OCI-LY7 (cell line): ENCODE results near the gene TMTC2. TPM values are rescaled to one million over a fixed set of nuclear protein-coding genes. Genes with fewer than 3 reads are reported as not detected.

Source experiments
- BruUV-seq: library from RNA; stranded (reverse); fragments of 400-500 nt; replicated peaks from 2 replicates; lab custom pipeline; 2021; lab: Mats Ljungman, UMichigan
- CTCF ChIA-PET: fragments of 300-600 bp; sonication (Branson Sonifier 250); formaldehyde crosslinking; loops from one replicate; lab custom pipeline; 2022; ENCODE audit warnings: antibody characterized with exemption; ENCODE audit not compliant: unreplicated experiment; lab: Charles Lee
- POLR2A ChIA-PET: fragments of 300-600 bp; sonication (Branson Sonifier 250); formaldehyde crosslinking; loops from one replicate; lab custom pipeline; 2022; ENCODE audit warnings: antibody characterized with exemption; lab: Charles Lee
- DNase-seq: peaks from one replicate; pipeline ENCODE4 v3.0.0-alpha.2; 2015; ENCODE audit warnings: low spot score
- H2AFZ ChIP-seq: fragments of 200-600 bp; sonication (generic), shearing (Covaris generic); 2 replicates; pipeline ENCODE4 v1.6.1; 2014; ENCODE audit warnings: mild to moderate bottlenecking, antibody characterized with exemption, low read length, moderate library complexity
- H3K27ac ChIP-seq: fragments of 200-600 bp; sonication (generic); 2 replicates; pipeline ENCODE4 v1.5.1; 2014; ENCODE audit warnings: mixed run types, low read depth, mild to moderate bottlenecking, moderate library complexity, low read length, inconsistent platforms; ENCODE audit not compliant: poor library complexity, severe bottlenecking
- H3K36me3 ChIP-seq: fragments of 200-600 bp; sonication (generic); 2 replicates; pipeline ENCODE4 v1.6.1; 2014; ENCODE audit warnings: mild to moderate bottlenecking, antibody characterized with exemption, low read length, moderate library complexity, mixed read lengths; ENCODE audit not compliant: insufficient read depth
- H3K4me1 ChIP-seq: fragments of 200-600 bp; sonication (generic); 2 replicates; pipeline ENCODE4 v1.5.1; 2014; ENCODE audit warnings: mild to moderate bottlenecking, low read length; ENCODE audit not compliant: insufficient read depth, poor library complexity, severe bottlenecking
- H3K4me2 ChIP-seq: fragments of 200-600 bp; sonication (generic); 2 replicates; pipeline ENCODE4 v1.6.1; 2014; ENCODE audit warnings: mild to moderate bottlenecking, low read length
- H3K4me3 ChIP-seq: fragments of 200-600 bp; sonication (generic); 2 replicates; pipeline ENCODE4 v1.5.1; 2014; ENCODE audit warnings: mild to moderate bottlenecking, low read depth, low read length; ENCODE audit not compliant: poor library complexity, severe bottlenecking
- H3K79me2 ChIP-seq: fragments of 200-600 bp; sonication (generic); 2 replicates; pipeline ENCODE4 v1.6.1; 2016; ENCODE audit warnings: low read depth, mild to moderate bottlenecking, low read length, moderate library complexity, mixed read lengths; ENCODE audit not compliant: insufficient read depth
- H3K9me2 ChIP-seq: fragments of 200-600 bp; sonication (generic); 2 replicates; pipeline ENCODE4 v1.6.1; 2016; ENCODE audit warnings: mild to moderate bottlenecking, low read length, mixed read lengths; ENCODE audit not compliant: insufficient read depth
- H3K9me3 ChIP-seq: fragments of 200-600 bp; sonication (generic); 2 replicates; pipeline ENCODE4 v1.6.1; 2014; ENCODE audit warnings: mild to moderate bottlenecking, mixed run types, low read length, mixed read lengths
- H4K20me1 ChIP-seq: fragments of 200-600 bp; sonication (generic); 2 replicates; pipeline ENCODE4 v1.6.1; 2014; ENCODE audit warnings: mild to moderate bottlenecking, antibody characterized with exemption, low read length, moderate library complexity, mixed read lengths; ENCODE audit not compliant: insufficient read depth
- EZH2phosphoT487 ChIP-seq: fragments of 200-600 bp; sonication (generic); IDR thresholded peaks from 2 replicates; pipeline ENCODE4 v1.6.1; 2018; ENCODE audit warnings: low read depth, borderline replicate concordance, mild to moderate bottlenecking, mixed run types, antibody characterized with exemption, low read length, moderate library complexity, mixed read lengths
- intact Hi-C: fragments of 100-400 bp; cut with micrococcal nuclease; formaldehyde crosslinking; loops from one replicate; pipeline ENCODE4 v1.10.0; 2022; ENCODE audit not compliant: unreplicated experiment
- total RNA-seq, 2 experiments: library from RNA; depleted of rRNA in 1 of 2; stranded (reverse); fragments of >200 nt in 1 of 2; shearing (Covaris generic) in 1 of 2; gene quantifications; 2 replicates each; pipeline ENCODE4 v1.2.3, GENCODE V29; 2014 to 2022
- TF ChIP-seq, protein P1 (sequence below): fragments of 200-600 bp; sonication (generic); conservative IDR thresholded peaks from 2 replicates; pipeline ENCODE4 v1.5.1; 2014; ENCODE audit warnings: mild to moderate bottlenecking, antibody characterized with exemption, low read length, moderate library complexity, mixed read lengths

Gene TMTC2
- total RNA-seq, 2 experiments from 2014 or later, result 5.6 to 8.1 TPM

DNA sequence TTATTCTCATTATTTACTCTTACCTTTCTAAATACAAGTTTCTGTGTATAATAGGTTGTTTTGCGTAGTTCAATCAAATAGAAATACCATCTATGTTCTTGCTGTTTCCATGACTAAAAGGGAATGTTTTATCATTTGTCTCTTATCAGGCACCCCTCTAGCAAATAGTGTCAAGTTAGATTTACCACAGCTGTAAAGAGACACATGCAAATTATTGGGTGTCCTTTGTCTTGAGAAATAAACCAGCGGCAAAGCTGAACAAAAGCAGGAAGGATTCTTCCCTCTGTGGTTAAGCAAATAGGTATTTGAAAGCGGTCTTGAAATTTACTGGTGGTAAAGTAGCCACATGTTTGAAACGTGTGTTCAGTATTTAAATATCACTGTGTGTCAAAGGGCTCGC lies 405.9 kb downstream of the TMTC2 start:
- H3K27ac ChIP-seq, result no peak overlapping the region
- H3K9me3 ChIP-seq, result no peaks in the 10 kb centered on the region
- no peak overlapping the region for H3K4me3 ChIP-seq
- POLR2A ChIA-PET, result no interaction called here
- CTCF ChIA-PET, result no interaction called here
- no peaks in the 10 kb centered on the region for H3K4me1 ChIP-seq
- H4K20me1 ChIP-seq, result no peaks in the 10 kb centered on the region
- H3K36me3 ChIP-seq, result no peaks in the 10 kb centered on the region
- BruUV-seq, result no TSS peak
- intact Hi-C loops, result no loop called here
- no peak overlapping the region for H2AFZ ChIP-seq
- TF ChIP-seq, protein P1, sequence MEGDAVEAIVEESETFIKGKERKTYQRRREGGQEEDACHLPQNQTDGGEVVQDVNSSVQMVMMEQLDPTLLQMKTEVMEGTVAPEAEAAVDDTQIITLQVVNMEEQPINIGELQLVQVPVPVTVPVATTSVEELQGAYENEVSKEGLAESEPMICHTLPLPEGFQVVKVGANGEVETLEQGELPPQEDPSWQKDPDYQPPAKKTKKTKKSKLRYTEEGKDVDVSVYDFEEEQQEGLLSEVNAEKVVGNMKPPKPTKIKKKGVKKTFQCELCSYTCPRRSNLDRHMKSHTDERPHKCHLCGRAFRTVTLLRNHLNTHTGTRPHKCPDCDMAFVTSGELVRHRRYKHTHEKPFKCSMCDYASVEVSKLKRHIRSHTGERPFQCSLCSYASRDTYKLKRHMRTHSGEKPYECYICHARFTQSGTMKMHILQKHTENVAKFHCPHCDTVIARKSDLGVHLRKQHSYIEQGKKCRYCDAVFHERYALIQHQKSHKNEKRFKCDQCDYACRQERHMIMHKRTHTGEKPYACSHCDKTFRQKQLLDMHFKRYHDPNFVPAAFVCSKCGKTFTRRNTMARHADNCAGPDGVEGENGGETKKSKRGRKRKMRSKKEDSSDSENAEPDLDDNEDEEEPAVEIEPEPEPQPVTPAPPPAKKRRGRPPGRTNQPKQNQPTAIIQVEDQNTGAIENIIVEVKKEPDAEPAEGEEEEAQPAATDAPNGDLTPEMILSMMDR, result no peak
- no peak for TF ChIP-seq EZH2phosphoT487
- no peak for DNase-seq
- H3K4me2 ChIP-seq, result no peak overlapping the region
- H3K9me2 ChIP-seq, result no peaks in the 10 kb centered on the region
- no peaks in the 10 kb centered on the region for H3K79me2 ChIP-seq

DNA sequence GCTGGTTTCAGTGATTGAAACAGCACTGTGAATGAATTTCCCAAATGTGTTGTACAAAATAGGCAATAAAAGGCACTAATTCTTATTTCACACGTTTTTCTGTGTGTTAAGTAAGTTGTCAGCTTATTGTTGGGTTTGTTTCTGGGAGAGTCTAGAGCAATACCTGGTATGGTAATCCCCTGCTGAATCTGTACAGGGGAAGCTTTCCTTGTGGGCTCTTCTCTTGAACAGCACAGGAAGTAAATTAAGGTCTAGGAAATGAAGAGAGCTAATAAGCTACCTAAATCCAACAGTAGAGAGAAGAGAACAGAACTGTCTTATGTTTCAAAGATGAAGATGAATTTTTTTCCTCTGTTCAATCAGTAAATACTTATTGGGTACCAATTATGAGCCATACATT lies 406.7 kb downstream of the TMTC2 start:
- Histone ChIP-seq H3K36me3 (no peaks in the 10 kb centered on the region), H2AFZ (no peak overlapping the region), H3K9me3 (no peaks in the 10 kb centered on the region), H3K27ac (no peak overlapping the region), H3K4me2 (no peak overlapping the region), H4K20me1 (no peaks in the 10 kb centered on the region), H3K4me1 (no peaks in the 10 kb centered on the region), H3K4me3 (no peak overlapping the region), H3K79me2 (no peaks in the 10 kb centered on the region), H3K9me2 (no peaks in the 10 kb centered on the region)
- BruUV-seq, result no TSS peak
- ChIA-PET CTCF (no interaction called here), POLR2A (interaction anchor here (0.5 kb wide), 1 partner anchor 92 kb away, joined by 5 read pairs; no protein-coding TSS in a partner anchor)
- DNase-seq, result no peak
- TF ChIP-seq, protein P1, result no peak
- TF ChIP-seq EZH2phosphoT487, result no peak
- intact Hi-C loops, result no loop called here

DNA sequence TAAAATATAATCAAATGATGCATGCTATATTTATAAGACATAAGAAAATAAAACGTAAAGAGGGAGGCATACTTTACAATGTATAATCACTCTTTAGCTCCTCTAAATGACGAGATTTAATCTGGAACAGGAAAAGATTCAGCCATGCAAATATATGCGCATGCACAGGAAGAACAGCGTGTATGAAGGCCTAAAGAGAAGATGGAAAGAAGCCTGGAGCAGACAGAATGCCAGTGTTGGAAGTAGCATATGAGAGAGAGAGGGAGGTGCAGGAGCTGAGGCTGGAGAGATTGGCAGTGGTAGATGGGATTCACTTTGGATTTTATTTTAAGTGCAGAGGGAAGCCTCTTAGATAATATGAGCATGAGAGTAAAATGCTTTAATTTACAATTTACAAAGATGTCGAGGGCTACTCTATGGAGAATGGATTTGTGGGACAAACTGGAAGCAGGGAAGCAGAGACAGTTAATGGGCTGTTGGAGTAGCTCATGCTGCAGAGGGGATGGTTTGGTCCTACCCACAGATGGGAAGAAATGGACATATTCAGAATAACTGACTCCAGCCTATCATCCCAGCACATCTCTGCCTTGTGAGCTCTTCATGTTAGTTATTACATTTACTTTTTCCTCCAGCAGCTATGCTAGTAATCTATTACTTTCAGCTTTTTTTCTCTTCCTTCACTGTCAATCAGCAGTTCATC lies 411.1 kb downstream of the TMTC2 start:
- no peaks in the 10 kb centered on the region for H3K9me2 ChIP-seq
- CTCF ChIA-PET, result no interaction called here
- no peak overlapping the region for H3K4me3 ChIP-seq
- no peak overlapping the region for H3K27ac ChIP-seq
- BruUV-seq, result no TSS peak
- H3K4me2 ChIP-seq, result no peak overlapping the region
- no peaks in the 10 kb centered on the region for H3K36me3 ChIP-seq
- no peaks in the 10 kb centered on the region for H3K9me3 ChIP-seq
- no peaks in the 10 kb centered on the region for H4K20me1 ChIP-seq
- H3K4me1 ChIP-seq, result no peaks in the 10 kb centered on the region
- TF ChIP-seq, protein P1, result no peak
- no peak for TF ChIP-seq EZH2phosphoT487
- intact Hi-C loops, result no loop called here
- H2AFZ ChIP-seq, result no peak overlapping the region
- no peaks in the 10 kb centered on the region for H3K79me2 ChIP-seq
- POLR2A ChIA-PET, result interaction anchor here (1.1 kb wide), 1 partner anchor 10 kb away, joined by 3 read pairs; no protein-coding TSS in a partner anchor
- no peak for DNase-seq
